ACC112 (cell line): ENCODE measurements around the gene ACOX3.

Experiments
- H2AFZ ChIP-seq: fragments of 200-600 bp; sonication (generic); one replicate; pipeline ENCODE4 v1.6.0; 2017; ENCODE audit warnings: antibody characterized with exemption, low read length; ENCODE audit not compliant: unreplicated experiment
- H3K27ac ChIP-seq: fragments of 200-600 bp; sonication (generic); 2 replicates; pipeline ENCODE4 v1.5.1; 2014; ENCODE audit warnings: low read depth, mild to moderate bottlenecking, antibody characterized with exemption, low read length, moderate library complexity
- H3K27me3 ChIP-seq: fragments of 200-600 bp; sonication (generic); 2 replicates; pipeline ENCODE4 v1.6.1; 2014; ENCODE audit warnings: mild to moderate bottlenecking, antibody characterized with exemption, low read length, moderate library complexity, mixed read lengths; ENCODE audit not compliant: insufficient read depth
- H3K36me3 ChIP-seq: fragments of 200-600 bp; sonication (generic); 2 replicates; pipeline ENCODE4 v1.6.1; 2016; ENCODE audit warnings: mild to moderate bottlenecking, antibody characterized with exemption, low read length, moderate library complexity, mixed read lengths; ENCODE audit not compliant: insufficient read depth
- H3K4me1 ChIP-seq: fragments of 200-600 bp; sonication (generic); one replicate; pipeline ENCODE4 v1.6.1; 2016; ENCODE audit warnings: low read length, mixed read lengths; ENCODE audit not compliant: insufficient read depth, unreplicated experiment, control insufficient read depth
- H3K4me3 ChIP-seq: fragments of 200-600 bp; sonication (generic); 2 replicates; pipeline ENCODE4 v1.5.1; 2014; ENCODE audit warnings: mild to moderate bottlenecking, low read depth, low read length
- H3K79me2 ChIP-seq: fragments of 200-600 bp; sonication (generic); one replicate; pipeline ENCODE4 v1.6.0; 2016; ENCODE audit warnings: low read length; ENCODE audit not compliant: control insufficient read depth, unreplicated experiment, insufficient read depth

Gene ACOX3

GRCh38 chr4:8446122-8446521 is 5.6 kb upstream of the ACOX3 start:
- Histone ChIP-seq H3K27ac (no peak overlapping the region), H3K36me3 (no peaks in the 10 kb centered on the region), H3K4me3 (no peak overlapping the region), H3K4me1 (peaks cover 18% of the 10 kb centered on the region), H3K79me2 (peaks cover 36% of the 10 kb centered on the region), H3K27me3 (no peaks in the 10 kb centered on the region), H2AFZ (no peak overlapping the region)

GRCh38 chr4:8443801-8444200 is 3.3 kb upstream of the ACOX3 start:
- H3K27ac ChIP-seq = no peak overlapping the region

GRCh38 chr4:8442596-8443358 is 2.3 kb upstream of the ACOX3 start:
- no peak overlapping the region for H2AFZ ChIP-seq
- H3K27ac ChIP-seq = no peak overlapping the region
- peaks cover 36% of the 10 kb centered on the region for H3K4me1 ChIP-seq
- no peaks in the 10 kb centered on the region for H3K27me3 ChIP-seq
- H3K36me3 ChIP-seq = no peaks in the 10 kb centered on the region
- peak overlapping the region; percentile 83 for H3K4me3 ChIP-seq
- peaks cover 60% of the 10 kb centered on the region for H3K79me2 ChIP-seq

More at GRCh38 chr4:8443801-8444200, 3.3 kb upstream of the ACOX3 start:
- Histone ChIP-seq H3K4me1 (peaks cover 27% of the 10 kb centered on the region), H3K36me3 (no peaks in the 10 kb centered on the region), H2AFZ (no peak overlapping the region), H3K27me3 (no peaks in the 10 kb centered on the region), H3K79me2 (peaks cover 50% of the 10 kb centered on the region), H3K4me3 (no peak overlapping the region)

- no peak overlapping the region for H3K27ac ChIP-seq
- H2AFZ ChIP-seq = no peak overlapping the region
These were observed 1.1 kb upstream of the ACOX3 start for GRCh38 chr4:8441499-8442091.

GRCh38 chr4:8439914-8440491 is 520 bp downstream of the ACOX3 start:
- peak overlapping the region; percentile 94 for H3K27ac ChIP-seq
- H2AFZ ChIP-seq = peak overlapping the region; percentile 61
- H3K36me3 ChIP-seq = no peaks in the 10 kb centered on the region
- H3K4me3 ChIP-seq = peak overlapping the region; percentile 83
- H3K4me1 ChIP-seq = peaks cover 46% of the 10 kb centered on the region
- H3K27me3 ChIP-seq = no peaks in the 10 kb centered on the region
- peaks cover 73% of the 10 kb centered on the region for H3K79me2 ChIP-seq

More at GRCh38 chr4:8441499-8442091, 1.1 kb upstream of the ACOX3 start:
- Histone ChIP-seq H3K79me2 (peaks cover 67% of the 10 kb centered on the region), H3K4me1 (peaks cover 41% of the 10 kb centered on the region), H3K27me3 (no peaks in the 10 kb centered on the region), H3K4me3 (peak overlapping the region; percentile 83), H3K36me3 (no peaks in the 10 kb centered on the region)

- Histone ChIP-seq H3K27me3 (no peaks in the 10 kb centered on the region), H3K4me1 (peaks cover 52% of the 10 kb centered on the region), H3K79me2 (peaks cover 73% of the 10 kb centered on the region), H3K27ac (peak overlapping the region; percentile 94), H3K36me3 (no peaks in the 10 kb centered on the region), H2AFZ (no peak overlapping the region), H3K4me3 (peak overlapping the region; percentile 83)
These were observed 1.4 kb downstream of the ACOX3 start for GRCh38 chr4:8439168-8439567.

GRCh38 chr4:8438743-8439142 is 1.8 kb downstream of the ACOX3 start:
- H3K36me3 ChIP-seq = no peaks in the 10 kb centered on the region
- peak overlapping the region; percentile 83 for H3K4me3 ChIP-seq
- H3K27me3 ChIP-seq = no peaks in the 10 kb centered on the region
- peaks cover 52% of the 10 kb centered on the region for H3K4me1 ChIP-seq
- H3K27ac ChIP-seq = no peak overlapping the region
- peaks cover 70% of the 10 kb centered on the region for H3K79me2 ChIP-seq
- H2AFZ ChIP-seq = no peak overlapping the region

- Histone ChIP-seq H3K27me3 (no peaks in the 10 kb centered on the region), H3K36me3 (no peaks in the 10 kb centered on the region), H3K4me1 (peaks cover 43% of the 10 kb centered on the region), H3K27ac (no peak overlapping the region), H2AFZ (no peak overlapping the region), H3K79me2 (peaks cover 62% of the 10 kb centered on the region), H3K4me3 (peak overlapping the region; percentile 47)
These were observed 3.2 kb downstream of the ACOX3 start for GRCh38 chr4:8437281-8437680.

- Histone ChIP-seq H3K27ac (peak overlapping the region; percentile 31; the same call in 1 of the 2 replicates), H2AFZ (peak overlapping the region; percentile 89), H3K36me3 (no peaks in the 10 kb centered on the region), H3K4me3 (peak overlapping the region; percentile 86), H3K27me3 (no peaks in the 10 kb centered on the region), H3K79me2 (peaks cover 46% of the 10 kb centered on the region), H3K4me1 (peaks cover 34% of the 10 kb centered on the region)
These were observed 4.8 kb downstream of the ACOX3 start for GRCh38 chr4:8435656-8436121.

GRCh38 chr4:8434251-8435073 is 6.1 kb downstream of the ACOX3 start:
- H2AFZ ChIP-seq = no peak overlapping the region
- H3K27me3 ChIP-seq = no peaks in the 10 kb centered on the region
- no peaks in the 10 kb centered on the region for H3K36me3 ChIP-seq
- H3K4me1 ChIP-seq = peaks cover 31% of the 10 kb centered on the region
- no peak overlapping the region for H3K27ac ChIP-seq
- peak overlapping the region; percentile 86; the same call in 1 of the 2 replicates for H3K4me3 ChIP-seq
- H3K79me2 ChIP-seq = peaks cover 42% of the 10 kb centered on the region
